OCI-LY7 (cell line): ENCODE data around the gene SH3PXD2A. TPM values are rescaled to one million over a fixed set of nuclear protein-coding genes. Genes with fewer than 3 reads are reported as not detected.

ENCODE experiments used
- BruUV-seq: library from RNA; stranded (reverse); fragments of 400-500 nt; replicated peaks from 2 replicates; lab custom pipeline; 2021; lab: Mats Ljungman, UMichigan
- CTCF ChIA-PET: fragments of 300-600 bp; sonication (Branson Sonifier 250); formaldehyde crosslinking; loops from one replicate; lab custom pipeline; 2022; ENCODE audit warnings: antibody characterized with exemption; ENCODE audit not compliant: unreplicated experiment; lab: Charles Lee
- POLR2A ChIA-PET: fragments of 300-600 bp; sonication (Branson Sonifier 250); formaldehyde crosslinking; loops from one replicate; lab custom pipeline; 2022; ENCODE audit warnings: antibody characterized with exemption; lab: Charles Lee
- DNase-seq: peaks from one replicate; pipeline ENCODE4 v3.0.0-alpha.2; 2015; ENCODE audit warnings: low spot score
- H2AFZ ChIP-seq: fragments of 200-600 bp; sonication (generic), shearing (Covaris generic); 2 replicates; pipeline ENCODE4 v1.6.1; 2014; ENCODE audit warnings: mild to moderate bottlenecking, antibody characterized with exemption, low read length, moderate library complexity
- H3K27ac ChIP-seq: fragments of 200-600 bp; sonication (generic); 2 replicates; pipeline ENCODE4 v1.5.1; 2014; ENCODE audit warnings: mixed run types, low read depth, mild to moderate bottlenecking, moderate library complexity, low read length, inconsistent platforms; ENCODE audit not compliant: poor library complexity, severe bottlenecking
- H3K36me3 ChIP-seq: fragments of 200-600 bp; sonication (generic); 2 replicates; pipeline ENCODE4 v1.6.1; 2014; ENCODE audit warnings: mild to moderate bottlenecking, antibody characterized with exemption, low read length, moderate library complexity, mixed read lengths; ENCODE audit not compliant: insufficient read depth
- H3K4me1 ChIP-seq: fragments of 200-600 bp; sonication (generic); 2 replicates; pipeline ENCODE4 v1.5.1; 2014; ENCODE audit warnings: mild to moderate bottlenecking, low read length; ENCODE audit not compliant: insufficient read depth, poor library complexity, severe bottlenecking
- H3K4me2 ChIP-seq: fragments of 200-600 bp; sonication (generic); 2 replicates; pipeline ENCODE4 v1.6.1; 2014; ENCODE audit warnings: mild to moderate bottlenecking, low read length
- H3K4me3 ChIP-seq: fragments of 200-600 bp; sonication (generic); 2 replicates; pipeline ENCODE4 v1.5.1; 2014; ENCODE audit warnings: mild to moderate bottlenecking, low read depth, low read length; ENCODE audit not compliant: poor library complexity, severe bottlenecking
- H3K79me2 ChIP-seq: fragments of 200-600 bp; sonication (generic); 2 replicates; pipeline ENCODE4 v1.6.1; 2016; ENCODE audit warnings: low read depth, mild to moderate bottlenecking, low read length, moderate library complexity, mixed read lengths; ENCODE audit not compliant: insufficient read depth
- H3K9me2 ChIP-seq: fragments of 200-600 bp; sonication (generic); 2 replicates; pipeline ENCODE4 v1.6.1; 2016; ENCODE audit warnings: mild to moderate bottlenecking, low read length, mixed read lengths; ENCODE audit not compliant: insufficient read depth
- H3K9me3 ChIP-seq: fragments of 200-600 bp; sonication (generic); 2 replicates; pipeline ENCODE4 v1.6.1; 2014; ENCODE audit warnings: mild to moderate bottlenecking, mixed run types, low read length, mixed read lengths
- H4K20me1 ChIP-seq: fragments of 200-600 bp; sonication (generic); 2 replicates; pipeline ENCODE4 v1.6.1; 2014; ENCODE audit warnings: mild to moderate bottlenecking, antibody characterized with exemption, low read length, moderate library complexity, mixed read lengths; ENCODE audit not compliant: insufficient read depth
- EZH2phosphoT487 ChIP-seq: fragments of 200-600 bp; sonication (generic); IDR thresholded peaks from 2 replicates; pipeline ENCODE4 v1.6.1; 2018; ENCODE audit warnings: low read depth, borderline replicate concordance, mild to moderate bottlenecking, mixed run types, antibody characterized with exemption, low read length, moderate library complexity, mixed read lengths
- intact Hi-C: fragments of 100-400 bp; cut with micrococcal nuclease; formaldehyde crosslinking; loops from one replicate; pipeline ENCODE4 v1.10.0; 2022; ENCODE audit not compliant: unreplicated experiment
- total RNA-seq, 2 experiments: library from RNA; depleted of rRNA in 1 of 2; stranded (reverse); fragments of >200 nt in 1 of 2; shearing (Covaris generic) in 1 of 2; gene quantifications; 2 replicates each; pipeline ENCODE4 v1.2.3, GENCODE V29; 2014 to 2022
- TF ChIP-seq, protein P1 (sequence below): fragments of 200-600 bp; sonication (generic); conservative IDR thresholded peaks from 2 replicates; pipeline ENCODE4 v1.5.1; 2014; ENCODE audit warnings: mild to moderate bottlenecking, antibody characterized with exemption, low read length, moderate library complexity, mixed read lengths

The SH3PXD2A gene
- total RNA-seq, 2 experiments from 2014 or later, result 0.85 to 5.9 TPM

DNA sequence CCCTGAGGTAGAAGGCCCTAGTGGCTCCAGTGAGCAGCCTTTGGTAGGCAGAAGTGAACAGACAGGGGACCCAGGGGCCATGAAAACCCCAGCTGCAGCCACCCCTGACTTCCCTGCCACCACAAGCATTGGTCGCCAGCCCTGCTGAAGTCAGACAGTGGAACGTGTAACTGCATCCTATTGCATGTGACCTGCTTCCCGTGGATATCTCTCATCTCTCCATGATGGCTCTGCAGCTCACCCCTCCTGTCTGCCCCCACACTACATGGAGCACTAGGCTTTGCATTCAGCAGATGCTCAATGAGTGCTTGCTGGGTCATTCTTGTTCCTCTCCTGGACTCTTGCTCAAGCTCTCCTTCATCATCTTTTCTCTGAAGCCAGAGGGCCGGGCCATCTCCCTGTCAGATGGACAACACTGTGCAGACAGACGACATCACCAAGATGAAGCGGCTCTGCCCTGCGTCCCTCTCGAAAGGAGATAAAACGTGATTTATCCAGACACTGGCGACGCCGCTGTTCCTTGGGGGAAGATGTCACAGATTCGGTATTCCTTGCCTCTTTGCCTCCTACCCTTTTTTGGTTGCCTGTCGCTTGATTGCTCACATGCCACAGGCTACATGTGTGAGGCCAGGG lies 117.5 kb downstream of the SH3PXD2A start:
- Histone ChIP-seq H3K9me2 (no peaks in the 10 kb centered on the region), H3K9me3 (no peaks in the 10 kb centered on the region), H3K36me3 (no peaks in the 10 kb centered on the region), H3K27ac (no peak overlapping the region), H3K4me3 (no peak overlapping the region), H4K20me1 (no peaks in the 10 kb centered on the region), H3K4me2 (no peak overlapping the region), H3K4me1 (no peaks in the 10 kb centered on the region), H3K79me2 (no peaks in the 10 kb centered on the region), H2AFZ (no peak overlapping the region)
- no peak for DNase-seq
- ChIA-PET CTCF (no interaction called here), POLR2A (interaction anchor here (0.5 kb wide), 1 partner anchor 45 kb away, joined by 4 read pairs; no protein-coding TSS in a partner anchor)
- TF ChIP-seq EZH2phosphoT487, result no peak
- TF ChIP-seq, protein P1, sequence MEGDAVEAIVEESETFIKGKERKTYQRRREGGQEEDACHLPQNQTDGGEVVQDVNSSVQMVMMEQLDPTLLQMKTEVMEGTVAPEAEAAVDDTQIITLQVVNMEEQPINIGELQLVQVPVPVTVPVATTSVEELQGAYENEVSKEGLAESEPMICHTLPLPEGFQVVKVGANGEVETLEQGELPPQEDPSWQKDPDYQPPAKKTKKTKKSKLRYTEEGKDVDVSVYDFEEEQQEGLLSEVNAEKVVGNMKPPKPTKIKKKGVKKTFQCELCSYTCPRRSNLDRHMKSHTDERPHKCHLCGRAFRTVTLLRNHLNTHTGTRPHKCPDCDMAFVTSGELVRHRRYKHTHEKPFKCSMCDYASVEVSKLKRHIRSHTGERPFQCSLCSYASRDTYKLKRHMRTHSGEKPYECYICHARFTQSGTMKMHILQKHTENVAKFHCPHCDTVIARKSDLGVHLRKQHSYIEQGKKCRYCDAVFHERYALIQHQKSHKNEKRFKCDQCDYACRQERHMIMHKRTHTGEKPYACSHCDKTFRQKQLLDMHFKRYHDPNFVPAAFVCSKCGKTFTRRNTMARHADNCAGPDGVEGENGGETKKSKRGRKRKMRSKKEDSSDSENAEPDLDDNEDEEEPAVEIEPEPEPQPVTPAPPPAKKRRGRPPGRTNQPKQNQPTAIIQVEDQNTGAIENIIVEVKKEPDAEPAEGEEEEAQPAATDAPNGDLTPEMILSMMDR, result no peak
- no TSS peak for BruUV-seq
- intact Hi-C loops, result no loop called here

DNA sequence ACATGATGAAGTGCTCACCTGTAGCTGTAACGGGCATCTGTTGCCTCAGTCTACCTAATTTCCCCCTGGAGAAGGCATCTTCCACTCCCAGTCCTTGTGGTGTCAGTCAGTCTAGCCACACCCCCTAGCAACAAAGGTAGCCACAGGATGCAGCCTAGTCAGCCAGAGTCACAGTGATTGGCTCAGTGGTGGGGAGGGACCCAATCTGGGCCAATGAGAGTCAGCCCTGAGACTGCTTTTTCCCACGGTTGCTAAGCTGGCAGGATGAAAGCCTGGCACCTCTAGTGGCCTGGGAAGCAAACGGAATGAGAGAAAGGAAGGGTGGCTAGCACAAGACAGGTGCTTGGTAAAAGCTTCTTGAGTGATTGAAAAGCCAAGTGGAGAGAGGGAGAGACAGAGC lies 118.6 kb downstream of the SH3PXD2A start:
- Histone ChIP-seq H3K79me2 (no peaks in the 10 kb centered on the region), H3K9me2 (no peaks in the 10 kb centered on the region), H3K4me2 (no peak overlapping the region), H3K27ac (no peak overlapping the region), H3K36me3 (no peaks in the 10 kb centered on the region), H4K20me1 (no peaks in the 10 kb centered on the region), H3K9me3 (no peaks in the 10 kb centered on the region), H2AFZ (no peak overlapping the region), H3K4me3 (no peak overlapping the region), H3K4me1 (no peaks in the 10 kb centered on the region)
- peak; percentile 60 for DNase-seq
- intact Hi-C loops, result no loop called here
- ChIA-PET CTCF (no interaction called here), POLR2A (interaction anchor here (0.6 kb wide), 1 partner anchor 15 kb away, joined by 3 read pairs; no protein-coding TSS in a partner anchor)
- BruUV-seq, result no TSS peak
- no peak for TF ChIP-seq EZH2phosphoT487
- TF ChIP-seq, protein P1, result peak; percentile 38; the same call in 1 of the 2 replicates

DNA sequence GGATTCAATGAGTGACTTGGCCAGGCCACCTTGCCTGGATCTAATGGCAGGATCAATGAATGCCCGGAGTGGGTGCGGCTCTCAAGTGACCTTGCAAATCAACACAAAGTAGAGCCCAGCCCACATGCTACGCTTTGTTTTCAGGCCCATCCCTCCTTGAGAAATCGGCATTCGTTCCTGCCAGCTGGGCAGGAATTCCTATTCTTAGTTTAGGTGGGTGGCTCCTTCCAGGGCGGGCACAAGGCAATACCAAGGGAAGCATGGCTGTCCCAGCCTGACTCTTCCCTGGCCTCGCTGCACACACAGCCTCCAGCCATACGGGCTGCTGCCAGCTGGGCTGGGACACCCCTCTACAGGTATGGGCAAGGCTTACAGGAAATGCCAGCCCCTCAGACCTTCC lies 119.3 kb downstream of the SH3PXD2A start:
- TF ChIP-seq EZH2phosphoT487, result no peak
- TF ChIP-seq, protein P1, result no peak
- CTCF ChIA-PET, result no interaction called here
- BruUV-seq, result no TSS peak
- H3K27ac ChIP-seq, result no peak overlapping the region
- intact Hi-C loops, result no loop called here
- no peaks in the 10 kb centered on the region for H3K9me2 ChIP-seq
- no peak overlapping the region for H2AFZ ChIP-seq
- no peak overlapping the region for H3K4me2 ChIP-seq
- DNase-seq, result no peak
- H3K4me3 ChIP-seq, result no peak overlapping the region
- POLR2A ChIA-PET, result interaction anchor here (0.6 kb wide), 1 partner anchor 16 kb away, joined by 3 read pairs; no protein-coding TSS in a partner anchor
- no peaks in the 10 kb centered on the region for H3K36me3 ChIP-seq
- H4K20me1 ChIP-seq, result no peaks in the 10 kb centered on the region
- no peaks in the 10 kb centered on the region for H3K4me1 ChIP-seq
- H3K9me3 ChIP-seq, result no peaks in the 10 kb centered on the region
- no peaks in the 10 kb centered on the region for H3K79me2 ChIP-seq
